Measurements from ENCODE around the gene RNF212. TPM values are rescaled to one million over a fixed set of nuclear protein-coding genes. Genes with fewer than 3 reads are reported as not detected.

RNF212 gene
- total RNA-seq, 1 donor from 2014 or later, result 11.2 TPM

DNA sequence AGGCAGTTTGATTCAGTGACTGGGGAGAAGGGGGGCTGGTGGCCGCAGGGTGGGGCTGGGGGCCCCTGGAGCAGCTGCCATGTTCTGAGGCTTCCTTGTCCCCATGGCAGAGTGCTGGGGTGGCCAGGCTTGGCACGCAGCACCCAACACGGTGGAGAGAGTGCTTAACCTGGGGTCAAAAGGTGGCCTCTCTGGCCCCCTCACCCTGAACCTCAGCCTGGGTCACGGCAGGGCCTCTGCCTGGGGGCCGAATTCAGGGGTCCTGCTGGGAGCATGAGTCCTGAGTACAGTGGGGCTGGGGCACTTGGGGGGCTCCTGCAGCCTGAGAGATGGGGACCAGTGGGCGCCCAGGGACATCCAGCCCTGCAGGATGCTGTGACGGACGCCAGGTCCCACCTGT is 82.0 kb downstream of the RNF212 start:
- Mint-ChIP-seq H3K27me3 (no peaks in the 10 kb centered on the region), H3K4me3 (ENCODE audit: low read depth) (no peak overlapping the region)

GRCh38 chr4:1030559-1030958 is 82.8 kb downstream of the RNF212 start:
- TF ChIP-seq, protein P1, sequence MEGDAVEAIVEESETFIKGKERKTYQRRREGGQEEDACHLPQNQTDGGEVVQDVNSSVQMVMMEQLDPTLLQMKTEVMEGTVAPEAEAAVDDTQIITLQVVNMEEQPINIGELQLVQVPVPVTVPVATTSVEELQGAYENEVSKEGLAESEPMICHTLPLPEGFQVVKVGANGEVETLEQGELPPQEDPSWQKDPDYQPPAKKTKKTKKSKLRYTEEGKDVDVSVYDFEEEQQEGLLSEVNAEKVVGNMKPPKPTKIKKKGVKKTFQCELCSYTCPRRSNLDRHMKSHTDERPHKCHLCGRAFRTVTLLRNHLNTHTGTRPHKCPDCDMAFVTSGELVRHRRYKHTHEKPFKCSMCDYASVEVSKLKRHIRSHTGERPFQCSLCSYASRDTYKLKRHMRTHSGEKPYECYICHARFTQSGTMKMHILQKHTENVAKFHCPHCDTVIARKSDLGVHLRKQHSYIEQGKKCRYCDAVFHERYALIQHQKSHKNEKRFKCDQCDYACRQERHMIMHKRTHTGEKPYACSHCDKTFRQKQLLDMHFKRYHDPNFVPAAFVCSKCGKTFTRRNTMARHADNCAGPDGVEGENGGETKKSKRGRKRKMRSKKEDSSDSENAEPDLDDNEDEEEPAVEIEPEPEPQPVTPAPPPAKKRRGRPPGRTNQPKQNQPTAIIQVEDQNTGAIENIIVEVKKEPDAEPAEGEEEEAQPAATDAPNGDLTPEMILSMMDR (IDR thresholded peaks at IDR 0.05; ENCODE audit: unreplicated experiment), result no peak
- Mint-ChIP-seq H3K27ac (peak overlapping the region; percentile 56), H3K4me3 (ENCODE audit: low read depth) (no peak overlapping the region), H3K27me3 (no peaks in the 10 kb centered on the region), H3K36me3 (ENCODE audit: insufficient read depth) (peaks cover 2% of the 10 kb centered on the region), H3K4me1 (ENCODE audit: low read depth) (peaks cover 2% of the 10 kb centered on the region), H3K9me3 (ENCODE audit: low read depth) (no peaks in the 10 kb centered on the region)
- no peak for DNase-seq (ENCODE audit: low spot score, unreplicated experiment)

More for the DNA sequence above, 82.0 kb downstream of the RNF212 start:
- H3K9me3 Mint-ChIP-seq (ENCODE audit: low read depth), result no peaks in the 10 kb centered on the region
- DNase-seq (ENCODE audit: low spot score, unreplicated experiment), result no peak
- no peaks in the 10 kb centered on the region for H3K36me3 Mint-ChIP-seq (ENCODE audit: insufficient read depth)
- TF ChIP-seq, protein P1 (IDR thresholded peaks at IDR 0.05; ENCODE audit: unreplicated experiment), result no peak
- H3K4me1 Mint-ChIP-seq (ENCODE audit: low read depth), result peaks cover 2% of the 10 kb centered on the region
- no peak overlapping the region for H3K27ac Mint-ChIP-seq

GRCh38 chr4:1030031-1030430 is 83.3 kb downstream of the RNF212 start:
- Mint-ChIP-seq H3K36me3 (ENCODE audit: insufficient read depth) (peaks cover 6% of the 10 kb centered on the region), H3K27ac (no peak overlapping the region), H3K4me3 (ENCODE audit: low read depth) (no peak overlapping the region), H3K27me3 (no peaks in the 10 kb centered on the region), H3K4me1 (ENCODE audit: low read depth) (peaks cover 2% of the 10 kb centered on the region), H3K9me3 (ENCODE audit: low read depth) (no peaks in the 10 kb centered on the region)
- no peak for DNase-seq (ENCODE audit: low spot score, unreplicated experiment)
- TF ChIP-seq, protein P1 (IDR thresholded peaks at IDR 0.05; ENCODE audit: unreplicated experiment), result no peak

DNA sequence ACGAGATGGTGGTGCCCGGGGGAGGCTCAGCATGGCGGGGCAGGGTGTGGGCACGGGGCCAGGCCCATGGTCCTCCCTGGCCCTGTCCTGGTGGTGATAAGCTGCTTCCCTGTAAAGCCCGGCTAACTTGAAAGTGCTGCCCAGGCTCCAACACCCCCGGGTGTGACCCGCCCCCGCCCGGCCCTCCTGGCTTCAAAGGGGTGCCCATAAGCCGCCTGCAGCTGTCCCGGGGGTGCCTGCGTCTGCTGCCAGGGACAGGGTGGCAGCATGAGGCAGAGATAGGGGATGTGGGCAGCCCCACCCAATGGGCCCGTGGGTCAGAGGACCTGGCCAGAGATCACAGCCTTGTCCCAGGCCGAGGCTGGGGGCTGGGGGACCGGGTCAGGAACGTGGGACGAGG is 83.8 kb downstream of the RNF212 start:
- no peak for DNase-seq (ENCODE audit: low spot score, unreplicated experiment)
- H3K27ac Mint-ChIP-seq, result no peak overlapping the region
- peaks cover 7% of the 10 kb centered on the region for H3K36me3 Mint-ChIP-seq (ENCODE audit: insufficient read depth)
- H3K4me3 Mint-ChIP-seq (ENCODE audit: low read depth), result no peak overlapping the region
- no peaks in the 10 kb centered on the region for H3K9me3 Mint-ChIP-seq (ENCODE audit: low read depth)
- peaks cover 2% of the 10 kb centered on the region for H3K4me1 Mint-ChIP-seq (ENCODE audit: low read depth)
- no peaks in the 10 kb centered on the region for H3K27me3 Mint-ChIP-seq
- TF ChIP-seq, protein P1 (IDR thresholded peaks at IDR 0.05; ENCODE audit: unreplicated experiment), result no peak

DNA sequence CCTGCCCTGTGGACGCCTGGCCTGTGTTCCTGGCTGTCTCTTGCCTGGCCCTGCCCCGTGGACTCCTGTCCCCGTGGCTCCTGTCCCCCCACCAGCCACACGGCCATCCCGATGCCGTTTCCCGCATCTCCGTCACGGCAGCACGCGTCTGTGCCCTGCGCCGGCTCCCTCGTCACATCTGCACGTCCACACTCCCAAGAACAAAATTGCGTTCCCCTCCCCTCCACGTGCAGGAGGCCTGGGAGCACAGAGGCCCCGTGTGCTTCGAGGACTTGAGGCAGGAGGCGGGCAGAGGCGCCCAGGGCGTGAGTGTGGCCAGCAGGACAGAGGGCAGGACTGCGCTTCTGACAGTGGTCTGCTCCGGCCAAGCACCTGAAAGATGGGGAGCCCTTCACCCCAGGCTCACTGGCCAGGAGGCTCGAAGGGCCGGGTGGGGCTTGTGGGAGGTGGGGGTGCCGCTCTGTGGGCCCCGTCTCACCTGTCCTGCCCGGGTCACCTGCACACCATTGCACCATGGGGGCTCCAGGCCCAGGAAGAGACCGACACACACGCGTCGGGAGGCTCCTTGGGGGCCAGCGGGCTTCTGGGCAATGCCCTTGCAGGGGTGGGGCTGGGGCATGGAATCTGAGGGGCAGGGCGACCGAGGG is 84.7 kb downstream of the RNF212 start:
- Mint-ChIP-seq H3K4me1 (ENCODE audit: low read depth) (peaks cover 2% of the 10 kb centered on the region), H3K4me3 (ENCODE audit: low read depth) (no peak overlapping the region), H3K9me3 (ENCODE audit: low read depth) (no peaks in the 10 kb centered on the region), H3K36me3 (ENCODE audit: insufficient read depth) (peaks cover 8% of the 10 kb centered on the region), H3K27ac (peak overlapping the region; percentile 33), H3K27me3 (no peaks in the 10 kb centered on the region)
- no peak for DNase-seq (ENCODE audit: low spot score, unreplicated experiment)
- TF ChIP-seq, protein P1 (IDR thresholded peaks at IDR 0.05; ENCODE audit: unreplicated experiment), result no peak

All from progenitor cell of endocrine pancreas (in vitro differentiated cells).